HG03439 (cell line): ENCODE data around the gene ZFHX3.
"Not testable (repeated sequence)": the region's sequence is repeated elsewhere in the genome, so short reads cannot be mapped to it uniquely, and the experiment has no call there.

ENCODE experiments used
- ATAC-seq: cut with Tn5 transposase; IDR thresholded peaks from one replicate; pipeline ENCODE4 v1.9.1; 2021; ENCODE audit warnings: mild to moderate bottlenecking, moderate library complexity; ENCODE audit not compliant: unreplicated experiment

Gene ZFHX3

GRCh38 chr16:73047536-73048291, at the start of gene ZFHX3:
TSS of gene ZFHX3 (minus strand) at chr16:73048128. CDS start at chr16:72960145, 87,983 bp downstream.
- peak; percentile 72 for ATAC-seq

GRCh38 chr16:73096510-73096909, 48.6 kb upstream of the ZFHX3 start:
- no peak for ATAC-seq

- ATAC-seq: no peak
These were observed 48.0 kb upstream of the ZFHX3 start for GRCh38 chr16:73095885-73096421.

GRCh38 chr16:73095142-73095820, 47.4 kb upstream of the ZFHX3 start:
- no peak for ATAC-seq

- no peak for ATAC-seq
These were observed 46.4 kb upstream of the ZFHX3 start for GRCh38 chr16:73094371-73094770.

GRCh38 chr16:73093146-73094144, 45.5 kb upstream of the ZFHX3 start:
- ATAC-seq: no peak

- ATAC-seq: no peak
These were observed 44.4 kb upstream of the ZFHX3 start for GRCh38 chr16:73092236-73092781.

- no peak for ATAC-seq
These were observed 43.2 kb upstream of the ZFHX3 start for GRCh38 chr16:73091174-73091573.

- ATAC-seq: no peak
These were observed 41.5 kb upstream of the ZFHX3 start for GRCh38 chr16:73089420-73089819.

- no peak for ATAC-seq
These were observed 38.2 kb upstream of the ZFHX3 start for GRCh38 chr16:73086108-73086507.

GRCh38 chr16:73083271-73083670, 35.3 kb upstream of the ZFHX3 start:
- no peak for ATAC-seq

- not testable (repeated sequence) for ATAC-seq
These were observed 34.7 kb upstream of the ZFHX3 start for GRCh38 chr16:73082634-73083051.

GRCh38 chr16:73080931-73081330, 33.0 kb upstream of the ZFHX3 start:
- no peak for ATAC-seq

GRCh38 chr16:73076324-73076810, 28.4 kb upstream of the ZFHX3 start:
- no peak for ATAC-seq

- no peak for ATAC-seq
These were observed 26.5 kb upstream of the ZFHX3 start for GRCh38 chr16:73074382-73074781.

- ATAC-seq: not testable (repeated sequence)
These were observed 24.1 kb upstream of the ZFHX3 start for GRCh38 chr16:73072051-73072450.

- no peak for ATAC-seq
These were observed 23.4 kb upstream of the ZFHX3 start for GRCh38 chr16:73071131-73071940.

- ATAC-seq: no peak
These were observed 21.8 kb upstream of the ZFHX3 start for GRCh38 chr16:73069581-73070262.
